Fibroblast of the aortic adventitia (primary cell): ENCODE measurements around the gene RNASE9. TPM values are rescaled to one million over a fixed set of nuclear protein-coding genes. Genes with fewer than 3 reads are reported as not detected.

Source experiments
- DNase-seq: peaks from one replicate; pipeline ENCODE4 v3.0.0-alpha.2; 2010; ENCODE audit warnings: low read depth
- H3K4me3 ChIP-seq: 2 replicates; pipeline ENCODE4 v1.5.1; 2011; ENCODE audit warnings: low read depth, mild to moderate bottlenecking, control low read depth, low read length, moderate library complexity
- total RNA-seq: library from RNA; depleted of rRNA; stranded (reverse); fragments of >200 nt; gene quantifications from 2 replicates; pipeline ENCODE4 v1.2.3, GENCODE V29; 2012; ENCODE audit warnings: low replicate concordance
- TF ChIP-seq, protein P1 (sequence below): IDR thresholded peaks from 2 replicates; pipeline ENCODE4 v1.5.1; 2011; ENCODE audit warnings: mild to moderate bottlenecking, low read length, control low read depth, inconsistent platforms; ENCODE audit not compliant: insufficient read depth

The RNASE9 gene
- total RNA-seq, 1 donor: not detected

DNA sequence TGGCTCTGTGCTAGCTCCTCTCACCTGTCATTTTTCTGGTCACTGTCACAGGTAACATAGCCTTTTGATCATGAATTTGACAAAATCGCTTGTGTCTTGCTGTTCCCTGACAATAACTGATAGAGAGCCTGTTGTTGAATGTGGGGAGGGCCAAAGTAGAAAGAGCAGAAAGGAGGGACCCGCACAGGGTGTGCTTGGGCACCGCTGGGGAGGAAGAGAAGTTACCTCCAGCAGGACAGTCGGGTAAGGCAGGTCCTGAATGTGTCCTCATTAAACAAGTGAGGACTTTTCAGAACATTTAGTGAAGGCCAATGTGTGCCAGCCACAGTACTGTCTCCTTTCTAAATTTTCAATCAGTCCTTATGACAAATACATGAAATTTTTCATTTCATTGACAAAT is 30.4 kb upstream of the RNASE9 start, which contains the start of gene RNASE12:
Gene RNASE12, minus strand, starts transcription at position 142 of the 400 bp plus-strand sequence. CDS start 653 bp downstream, outside the sequence.
- DNase-seq: no peak
- H3K4me3 ChIP-seq: no peak within 1 kb of the TSS
- TF ChIP-seq, protein P1, sequence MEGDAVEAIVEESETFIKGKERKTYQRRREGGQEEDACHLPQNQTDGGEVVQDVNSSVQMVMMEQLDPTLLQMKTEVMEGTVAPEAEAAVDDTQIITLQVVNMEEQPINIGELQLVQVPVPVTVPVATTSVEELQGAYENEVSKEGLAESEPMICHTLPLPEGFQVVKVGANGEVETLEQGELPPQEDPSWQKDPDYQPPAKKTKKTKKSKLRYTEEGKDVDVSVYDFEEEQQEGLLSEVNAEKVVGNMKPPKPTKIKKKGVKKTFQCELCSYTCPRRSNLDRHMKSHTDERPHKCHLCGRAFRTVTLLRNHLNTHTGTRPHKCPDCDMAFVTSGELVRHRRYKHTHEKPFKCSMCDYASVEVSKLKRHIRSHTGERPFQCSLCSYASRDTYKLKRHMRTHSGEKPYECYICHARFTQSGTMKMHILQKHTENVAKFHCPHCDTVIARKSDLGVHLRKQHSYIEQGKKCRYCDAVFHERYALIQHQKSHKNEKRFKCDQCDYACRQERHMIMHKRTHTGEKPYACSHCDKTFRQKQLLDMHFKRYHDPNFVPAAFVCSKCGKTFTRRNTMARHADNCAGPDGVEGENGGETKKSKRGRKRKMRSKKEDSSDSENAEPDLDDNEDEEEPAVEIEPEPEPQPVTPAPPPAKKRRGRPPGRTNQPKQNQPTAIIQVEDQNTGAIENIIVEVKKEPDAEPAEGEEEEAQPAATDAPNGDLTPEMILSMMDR: no peak

DNA sequence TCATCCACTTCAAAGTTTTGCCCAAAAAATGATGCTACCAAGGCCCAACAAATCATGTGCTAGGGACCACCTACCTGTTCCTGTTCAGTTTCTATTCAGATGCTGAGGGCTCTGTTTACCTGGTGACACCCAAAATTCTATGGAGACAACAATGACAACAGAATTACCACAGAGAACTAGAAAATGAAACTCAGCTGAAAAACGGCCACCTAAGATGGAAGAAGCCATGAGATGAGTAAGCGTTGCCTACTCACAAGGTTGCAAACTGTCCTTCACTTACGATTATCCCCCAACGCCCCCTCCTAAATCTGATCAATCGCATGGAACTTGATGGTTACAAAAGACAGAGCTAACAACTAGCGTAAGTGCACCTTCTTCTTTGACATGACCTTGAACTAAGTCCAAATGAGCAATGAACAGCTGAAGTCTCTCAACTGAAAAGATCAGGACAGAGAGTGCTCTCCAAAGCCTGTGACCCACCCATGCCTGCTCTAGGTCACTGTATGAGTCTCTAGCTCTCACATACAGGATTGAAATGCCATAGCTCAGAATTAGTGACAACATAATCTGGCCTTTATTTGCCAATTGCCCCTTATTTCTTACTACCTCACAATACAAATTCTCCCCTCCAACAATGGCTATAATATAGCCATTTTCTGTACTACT is 26.8 kb upstream of the RNASE9 start, which contains the start of gene RNASE11:
Gene RNASE11, minus strand, starts transcription at position 513 of the 666 bp plus-strand sequence.
- TF ChIP-seq, protein P1: no peak
- no peak within 1 kb of the TSS for H3K4me3 ChIP-seq
- no peak for DNase-seq

DNA sequence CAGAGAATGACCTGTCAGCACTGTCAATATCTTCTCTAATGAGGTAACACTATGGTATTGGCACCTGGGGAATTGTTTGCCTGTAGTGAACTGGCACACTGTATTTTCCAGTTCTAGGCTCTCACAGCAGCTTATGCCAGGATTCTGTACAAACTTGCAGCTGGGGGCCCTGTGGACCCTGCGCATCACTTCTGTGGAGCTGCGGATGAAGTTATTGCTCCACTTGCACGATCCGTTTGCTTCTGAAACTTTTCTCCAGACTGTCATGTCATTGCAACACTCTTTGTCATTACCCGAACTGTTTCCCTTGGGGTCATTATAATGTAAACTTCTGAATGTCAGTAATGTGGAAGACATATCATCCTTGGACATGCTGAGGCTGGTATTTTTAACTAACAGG is 23.1 kb upstream of the RNASE9 start:
- no peak for DNase-seq
- TF ChIP-seq, protein P1: no peak
- H3K4me3 ChIP-seq: no peak overlapping the region

DNA sequence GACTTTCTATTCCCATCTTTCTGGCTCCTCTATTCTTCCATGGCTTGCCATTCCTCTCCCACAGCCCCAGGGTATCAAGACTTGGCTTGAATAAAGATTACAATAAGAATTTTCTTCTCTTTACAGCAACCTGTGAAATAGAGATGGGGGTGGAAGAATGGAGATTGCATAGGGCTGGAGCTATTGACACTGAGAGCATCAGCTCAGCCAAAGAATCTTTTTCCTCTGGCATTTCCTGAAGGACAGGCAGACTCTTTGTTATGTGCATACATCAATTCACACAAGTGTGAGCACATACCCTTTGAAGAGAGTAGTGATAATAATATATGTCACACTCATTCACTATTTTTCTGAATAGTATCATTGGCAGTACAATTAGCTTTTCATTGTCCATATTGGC is 22.3 kb upstream of the RNASE9 start:
- H3K4me3 ChIP-seq: no peak overlapping the region
- TF ChIP-seq, protein P1: no peak
- DNase-seq: no peak

DNA sequence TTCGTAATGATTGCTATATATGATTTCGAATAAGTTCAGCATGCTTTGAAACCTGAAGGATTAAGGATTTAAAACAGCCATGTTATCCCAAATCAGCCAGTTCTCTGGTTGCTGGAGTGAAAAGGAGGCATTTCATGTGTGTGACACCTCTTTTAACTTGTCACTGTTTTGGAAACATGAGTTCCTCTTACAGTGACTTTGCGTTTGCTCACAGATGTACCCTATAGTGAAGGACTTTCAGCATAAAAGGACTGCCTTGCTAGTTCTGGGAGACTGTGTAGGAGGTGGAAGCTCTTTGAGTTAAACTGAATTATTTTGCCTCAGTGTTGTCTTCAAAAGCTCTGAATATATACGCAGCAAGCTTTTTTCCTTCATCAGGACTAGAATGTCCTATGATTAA is 19.4 kb upstream of the RNASE9 start:
- DNase-seq: no peak
- TF ChIP-seq, protein P1: no peak
- H3K4me3 ChIP-seq: no peak overlapping the region

DNA sequence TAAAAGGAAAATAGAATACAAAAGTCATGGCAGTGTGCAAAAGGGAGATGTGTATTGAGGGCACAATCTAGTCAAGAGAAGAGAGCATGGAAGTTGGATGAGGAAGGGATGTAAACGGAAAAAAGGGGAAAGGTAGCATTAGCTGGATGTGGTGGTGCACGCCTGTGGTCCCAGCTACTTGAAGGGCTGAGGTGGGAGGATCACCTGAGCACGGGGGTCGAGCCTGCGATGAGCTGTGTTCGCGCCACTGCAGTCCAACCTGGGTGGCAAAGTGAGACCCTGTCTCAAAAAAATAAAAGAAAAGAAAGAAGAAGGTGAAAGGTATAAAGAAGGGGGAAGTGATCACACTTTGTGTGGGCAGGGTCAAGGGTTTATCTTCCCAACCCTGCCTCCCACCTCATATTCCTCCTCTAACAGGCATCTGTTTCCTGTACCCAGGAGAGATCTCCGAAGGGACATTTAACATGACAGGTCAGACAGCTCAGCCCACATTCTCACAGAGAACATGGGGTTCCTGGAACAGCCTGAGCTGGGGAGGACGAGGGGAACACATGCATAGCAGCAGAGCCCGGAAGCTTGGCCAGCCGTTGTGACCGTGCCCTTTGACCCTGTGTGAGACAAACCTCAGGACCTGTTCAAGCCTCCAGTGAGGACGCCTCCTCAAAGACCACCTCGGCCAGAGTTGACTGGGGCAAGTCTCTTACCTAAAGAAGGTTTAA is 18.1 kb upstream of the RNASE9 start:
- DNase-seq: no peak
- TF ChIP-seq, protein P1: no peak

More for the DNA sequence above, 18.1 kb upstream of the RNASE9 start:
- no peak overlapping the region for H3K4me3 ChIP-seq
